Transverse colon (tissue), 4 donors: ENCODE measurements around the gene NAA40. TPM values are rescaled to one million over a fixed set of nuclear protein-coding genes. Genes with fewer than 3 reads are reported as not detected.

Experiments
- DNase-seq: peaks from one replicate; pipeline ENCODE4 v3.0.0-alpha.2; 2019
- H3K27ac ChIP-seq, 4 donors: fragments of 200-600 bp; sonication (generic); 2 replicates each; pipeline ENCODE4 v1.5.1; 2016 to 2018; ENCODE audit warnings: inconsistent platforms in 4 of 4
- H3K27me3 ChIP-seq: fragments of 200-600 bp; sonication (generic); 2 replicates; pipeline ENCODE4 v1.5.1; 2017; ENCODE audit warnings: inconsistent platforms
- H3K36me3 ChIP-seq, 4 donors: fragments of 200-600 bp; sonication (generic); 2 replicates each; pipeline ENCODE4 v1.5.1; 2017 to 2019; ENCODE audit warnings: inconsistent platforms in 4 of 4
- H3K4me1 ChIP-seq, 4 donors: fragments of 200-600 bp; sonication (generic); 2 replicates each; pipeline ENCODE4 v1.5.1; 2017 to 2020; ENCODE audit warnings: inconsistent platforms in 4 of 4
- H3K4me3 ChIP-seq, 4 donors: fragments of 200-600 bp; sonication (generic); 1 replicate in 1 of 4; 2 replicates in 3 of 4; pipeline versions ENCODE4 v1.5.1 to v1.6.1; 2017 to 2019; ENCODE audit warnings: inconsistent platforms in 4 of 4
- H3K9me3 ChIP-seq, 2 donors: fragments of 200-600 bp; sonication (generic); 2 replicates each; pipeline ENCODE4 v1.5.1; 2017 to 2019; ENCODE audit warnings: inconsistent platforms in 2 of 2
- CTCF ChIP-seq, 5 experiments: fragments of 200-600 bp in 3 of 5; fragments of 450-650 bp in 2 of 5; sonication (generic) in 3 of 5; IDR thresholded peaks; 1 replicate in 2 of 5; 2 replicates in 3 of 5; pipeline ENCODE4 v1.5.1; 2016 to 2017; ENCODE audit warnings: antibody characterized with exemption in 5 of 5, inconsistent platforms in 3 of 5, mild to moderate bottlenecking in 2 of 5, moderate library complexity in 1 of 5
- EP300 ChIP-seq: sonication (generic); formaldehyde crosslinking; IDR thresholded peaks from one replicate; pipeline ENCODE4 v1.6.1; 2017; ENCODE audit warnings: antibody characterized with exemption, low read depth
- POLR2A ChIP-seq: fragments of 450-650 bp; IDR thresholded peaks from one replicate; pipeline ENCODE4 v1.6.1; 2016; ENCODE audit warnings: antibody characterized with exemption, mild to moderate bottlenecking, moderate library complexity
- POLR2AphosphoS5 ChIP-seq, 3 donors: sonication (generic); formaldehyde crosslinking; IDR thresholded peaks; one replicate each; pipeline ENCODE4 v1.6.1; 2016; ENCODE audit warnings: antibody characterized with exemption in 3 of 3
- WGBS, 2 donors: methylation state at CpG; one replicate each; pipeline ENCODE4 v1.1.5; 2018; ENCODE audit warnings: low coverage in 1 of 2; 5-methylcytosine and 5-hydroxymethylcytosine counted together
- in situ Hi-C, 4 donors: fragments of 200-750 bp; cut with MboI; loops; one replicate each; pipeline versions ENCODE4 v1.15.0 to v1.15.1; 2017; ENCODE audit warnings: low sequenced_read_pairs in 3 of 4, low pct_ligation_motif_present in 1 of 4, low pct_unique_long_range_greater_than_20kb in 1 of 4
- intact Hi-C: fragments of 100-400 bp; cut with DNase I; formaldehyde crosslinking; loops from one replicate; pipeline ENCODE4 v1.15.1; 2023; ENCODE audit warnings: low total_unique reads
- total RNA-seq, 4 donors: library from RNA; depleted of rRNA; stranded (reverse); fragments of >200 nt; gene quantifications; one replicate each; pipeline ENCODE4 v1.1.0, GENCODE V29; 2016

Gene NAA40
- total RNA-seq, 4 donors from 2014 or later: 25.8 to 36.6 (median 34.3) TPM

- in situ Hi-C loops: no loop called here
- Histone ChIP-seq H3K9me3 (no peaks in the 10 kb centered on the region), H3K4me3 (no peak overlapping the region), H3K36me3 (peaks cover 0 to 2% (median under 1%) of the 10 kb centered on the region in 4 donors), H3K4me1 (peaks cover 15 to 28% (median 22%) of the 10 kb centered on the region in 4 donors), H3K27me3 (no peaks in the 10 kb centered on the region), H3K27ac (no peak overlapping the region)
- DNase-seq: no peak
- TF ChIP-seq POLR2AphosphoS5 (IDR thresholded peaks at IDR 0.05) (no peak), EP300 (no peak), CTCF (IDR thresholded peaks at IDR 0.05) (no peak), POLR2A (no peak)
- intact Hi-C loops: no loop called here
- 94 to 100% methylated on average over 1 to 7 of the region's 7 CpGs for WGBS, 2 donors
These were observed 26.1 kb upstream of the NAA40 start for GRCh38 chr11:63912678-63913077.

DNA sequence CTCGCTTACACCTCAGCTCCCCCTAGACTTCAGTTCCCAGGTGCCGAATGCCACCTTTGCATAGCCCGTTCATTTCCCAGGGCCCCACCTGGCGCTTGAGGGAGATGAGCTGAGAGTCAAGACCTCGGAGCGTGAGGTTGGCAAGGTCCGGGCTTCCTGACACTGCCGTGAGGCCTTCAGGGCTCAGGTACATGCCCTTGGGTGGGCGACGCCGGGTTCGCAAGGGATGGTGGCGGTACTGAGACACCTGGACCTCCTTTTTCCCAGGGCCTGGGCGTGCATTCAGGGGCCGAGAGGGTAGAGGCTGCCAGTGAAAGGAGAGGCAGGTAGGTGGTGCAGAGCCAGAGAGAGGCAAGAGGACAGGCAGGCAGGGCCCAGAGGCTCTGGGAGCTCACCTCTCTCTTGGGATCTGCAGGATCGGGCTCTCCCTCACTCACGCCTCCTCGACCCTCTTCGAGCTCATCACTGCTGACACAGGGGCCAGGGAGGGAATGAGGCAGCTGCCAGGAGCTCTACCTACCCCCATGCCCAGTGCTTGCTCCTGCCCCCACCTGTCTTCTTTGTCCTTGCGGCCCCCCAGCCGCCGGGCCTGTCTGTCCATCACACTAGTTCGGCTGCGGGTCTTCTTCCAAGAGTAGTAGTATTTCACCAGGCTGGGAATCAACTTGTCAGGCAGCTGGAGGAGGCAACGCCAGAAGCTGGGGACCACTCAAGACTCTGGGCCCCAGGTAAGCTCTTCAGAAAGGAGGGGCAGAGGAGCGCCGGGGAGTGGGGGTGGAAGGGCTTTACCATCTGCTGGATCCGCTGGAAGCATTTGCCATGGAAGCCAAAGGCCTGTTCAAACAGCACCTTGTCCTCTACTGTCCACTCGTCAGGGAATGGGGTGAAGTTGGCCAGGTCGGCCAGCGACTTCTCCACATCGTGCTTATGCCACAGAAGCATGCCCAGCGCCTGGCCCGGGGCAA is 24.7 kb upstream of the NAA40 start:
- peaks cover 30 to 35% (median 33%) of the 10 kb centered on the region in 4 donors for H3K4me1 ChIP-seq
- in situ Hi-C loops (no loop called here), intact Hi-C loops (no loop called here)
- no peak for TF ChIP-seq CTCF (IDR thresholded peaks at IDR 0.05)
- TF ChIP-seq EP300: no peak
- TF ChIP-seq POLR2AphosphoS5 (IDR thresholded peaks at IDR 0.05): no peak
- no peak for TF ChIP-seq POLR2A
- no peak overlapping the region for H3K27ac ChIP-seq
- H3K9me3 ChIP-seq: no peaks in the 10 kb centered on the region
- 95% methylated on average over 28 of the region's 34 CpGs; no CpG with 5 or more reads in 1 of the 2 donors for WGBS, 2 donors
- H3K4me3 ChIP-seq: no peak overlapping the region
- H3K36me3 ChIP-seq: no peaks in the 10 kb centered on the region
- no peak for DNase-seq
- no peaks in the 10 kb centered on the region for H3K27me3 ChIP-seq

- Histone ChIP-seq H3K36me3 (no peaks in the 10 kb centered on the region), H3K9me3 (no peaks in the 10 kb centered on the region), H3K4me3 (no peak overlapping the region), H3K27me3 (no peaks in the 10 kb centered on the region), H3K4me1 (peaks cover 37 to 45% (median 42%) of the 10 kb centered on the region in 4 donors), H3K27ac (no peak overlapping the region)
- intact Hi-C loops (no loop called here), in situ Hi-C loops (no loop called here)
- no peak for TF ChIP-seq POLR2A
- no peak for TF ChIP-seq EP300
- no peak for TF ChIP-seq POLR2AphosphoS5 (IDR thresholded peaks at IDR 0.05)
- TF ChIP-seq CTCF (IDR thresholded peaks at IDR 0.05): no peak
- no peak for DNase-seq
- WGBS, 2 donors: 69% methylated on average over 16 of the region's 20 CpGs; no CpG with 5 or more reads in 1 of the 2 donors
These were observed 23.7 kb upstream of the NAA40 start for GRCh38 chr11:63914896-63915691.
